ENCODE data around the gene SYNGR3. TPM values are rescaled to one million over a fixed set of nuclear protein-coding genes. Genes with fewer than 3 reads are reported as not detected.

The SYNGR3 gene
- total and polyA plus RNA-seq, 2 of the 13 experiments (the other 11 are each of a cell fraction or from before 2014, with no cell fraction given) = 0.97 to 5.7 TPM

DNA sequence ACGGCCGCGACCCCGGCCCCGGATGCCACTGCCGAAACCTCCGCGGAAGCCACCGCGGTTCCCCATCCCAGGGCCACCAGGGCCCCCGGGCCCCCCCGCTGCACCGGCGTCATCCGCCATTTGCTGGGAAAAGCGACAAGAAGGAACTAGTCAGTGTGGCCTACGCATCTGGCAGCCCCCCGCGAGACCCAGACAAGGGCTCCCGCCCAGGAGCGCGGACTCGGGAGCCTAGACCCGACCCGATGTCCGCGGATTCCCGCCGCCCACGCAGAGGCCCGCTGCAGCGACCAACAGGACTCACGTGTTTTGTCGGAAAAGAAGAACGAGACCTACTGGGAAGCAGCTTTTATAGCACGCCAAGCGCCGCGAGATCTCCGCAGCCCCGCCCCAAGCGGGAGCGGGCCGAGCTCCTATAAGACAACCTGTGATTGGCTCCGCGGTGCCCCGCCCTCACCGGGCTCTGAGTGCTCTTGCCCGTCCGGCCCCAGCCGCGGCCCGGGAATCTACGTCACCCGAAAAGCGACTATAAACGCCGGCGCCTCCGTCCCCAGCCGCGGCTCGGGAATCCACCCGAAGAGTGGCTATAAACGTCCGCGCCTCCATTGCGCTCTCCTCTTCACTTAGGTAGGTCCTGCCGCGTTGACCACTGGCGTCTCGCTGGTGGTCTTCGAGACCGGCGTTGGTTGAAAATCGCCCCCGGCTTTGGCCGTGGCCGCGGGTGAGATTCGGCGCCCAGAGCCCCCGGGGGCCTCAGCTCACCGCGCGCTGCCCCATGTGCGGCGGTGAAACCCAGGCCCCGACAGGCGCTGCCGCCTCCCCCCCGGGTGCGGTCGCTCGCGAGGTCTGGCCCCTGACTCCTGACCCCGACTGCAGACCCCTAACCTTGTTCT lies 25.0 kb upstream of the SYNGR3 start, which contains the start of gene RPS2 (continued):
- TF ChIP-seq ZNF562 (CRISPR knock-in tag; IDR thresholded peaks at IDR 0.05; ENCODE audit: borderline replicate concordance) (no peak), SETDB1 (CRISPR knock-in tag; IDR thresholded peaks at IDR 0.05; ENCODE audit: borderline replicate concordance) (no peak), PAWR (CRISPR knock-in tag; IDR thresholded peaks at IDR 0.05; ENCODE audit: borderline replicate concordance) (no peak), ZNF552 (CRISPR knock-in tag; IDR thresholded peaks at IDR 0.05; ENCODE audit: borderline replicate concordance) (no peak), BRCA1 (CRISPR knock-in tag; IDR thresholded peaks at IDR 0.05) (no peak), ZFY (CRISPR knock-in tag; IDR thresholded peaks at IDR 0.05) (peak; percentile 77), MIXL1 (CRISPR knock-in tag; IDR thresholded peaks at IDR 0.05) (no peak), ZNF720 (CRISPR knock-in tag; IDR thresholded peaks at IDR 0.05) (no peak), KLF6 (CRISPR knock-in tag; IDR thresholded peaks at IDR 0.05) (peak; percentile 91; the same call in 1 of the 2 replicates), NFATC3 (CRISPR knock-in tag; IDR thresholded peaks at IDR 0.05) (no peak), SMARCE1 (IDR thresholded peaks at IDR 0.05; ENCODE audit: borderline replicate concordance) (no peak), SAFB2 (CRISPR knock-in tag; IDR thresholded peaks at IDR 0.05; ENCODE audit: borderline replicate concordance, low read depth) (no peak; the same call in 1 of the 2 replicates), CTCF (CRISPR knock-in tag; IDR thresholded peaks at IDR 0.05) (peak; percentile 2; the same call in 1 of the 2 replicates), RNF2 (conservative IDR thresholded peaks at IDR 0.05; ENCODE audit: low read depth) (no peak), CCDC6 (CRISPR knock-in tag; IDR thresholded peaks at IDR 0.05) (0 out of 2 replicates have a peak, but pooled peaks have one; percentile 39), MIER2 (CRISPR knock-in tag; IDR thresholded peaks at IDR 0.05) (no peak), ZNF614 (CRISPR knock-in tag; IDR thresholded peaks at IDR 0.05; ENCODE audit: borderline replicate concordance) (peak; percentile 81; the same call in 1 of the 2 replicates), SP1 (IDR thresholded peaks at IDR 0.05) (no peak), SP1 (CRISPR knock-in tag; IDR thresholded peaks at IDR 0.05) (peak; percentile 87), NFE2 (CRISPR knock-in tag; IDR thresholded peaks at IDR 0.05) (no peak), HES4 (CRISPR knock-in tag; IDR thresholded peaks at IDR 0.05; ENCODE audit: borderline replicate concordance) (peak; percentile 81; the same call in 1 of the 2 replicates), ZNF12 (CRISPR knock-in tag; IDR thresholded peaks at IDR 0.05) (no peak), ZNF644 (CRISPR knock-in tag; IDR thresholded peaks at IDR 0.05; ENCODE audit: low read depth) (no peak)
- TF ChIP-seq, protein P1, sequence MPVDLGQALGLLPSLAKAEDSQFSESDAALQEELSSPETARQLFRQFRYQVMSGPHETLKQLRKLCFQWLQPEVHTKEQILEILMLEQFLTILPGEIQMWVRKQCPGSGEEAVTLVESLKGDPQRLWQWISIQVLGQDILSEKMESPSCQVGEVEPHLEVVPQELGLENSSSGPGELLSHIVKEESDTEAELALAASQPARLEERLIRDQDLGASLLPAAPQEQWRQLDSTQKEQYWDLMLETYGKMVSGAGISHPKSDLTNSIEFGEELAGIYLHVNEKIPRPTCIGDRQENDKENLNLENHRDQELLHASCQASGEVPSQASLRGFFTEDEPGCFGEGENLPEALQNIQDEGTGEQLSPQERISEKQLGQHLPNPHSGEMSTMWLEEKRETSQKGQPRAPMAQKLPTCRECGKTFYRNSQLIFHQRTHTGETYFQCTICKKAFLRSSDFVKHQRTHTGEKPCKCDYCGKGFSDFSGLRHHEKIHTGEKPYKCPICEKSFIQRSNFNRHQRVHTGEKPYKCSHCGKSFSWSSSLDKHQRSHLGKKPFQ (CRISPR knock-in tag; IDR thresholded peaks at IDR 0.05; ENCODE audit: insufficient replicate concordance) = peak; percentile 89
- TF ChIP-seq, protein P2, sequence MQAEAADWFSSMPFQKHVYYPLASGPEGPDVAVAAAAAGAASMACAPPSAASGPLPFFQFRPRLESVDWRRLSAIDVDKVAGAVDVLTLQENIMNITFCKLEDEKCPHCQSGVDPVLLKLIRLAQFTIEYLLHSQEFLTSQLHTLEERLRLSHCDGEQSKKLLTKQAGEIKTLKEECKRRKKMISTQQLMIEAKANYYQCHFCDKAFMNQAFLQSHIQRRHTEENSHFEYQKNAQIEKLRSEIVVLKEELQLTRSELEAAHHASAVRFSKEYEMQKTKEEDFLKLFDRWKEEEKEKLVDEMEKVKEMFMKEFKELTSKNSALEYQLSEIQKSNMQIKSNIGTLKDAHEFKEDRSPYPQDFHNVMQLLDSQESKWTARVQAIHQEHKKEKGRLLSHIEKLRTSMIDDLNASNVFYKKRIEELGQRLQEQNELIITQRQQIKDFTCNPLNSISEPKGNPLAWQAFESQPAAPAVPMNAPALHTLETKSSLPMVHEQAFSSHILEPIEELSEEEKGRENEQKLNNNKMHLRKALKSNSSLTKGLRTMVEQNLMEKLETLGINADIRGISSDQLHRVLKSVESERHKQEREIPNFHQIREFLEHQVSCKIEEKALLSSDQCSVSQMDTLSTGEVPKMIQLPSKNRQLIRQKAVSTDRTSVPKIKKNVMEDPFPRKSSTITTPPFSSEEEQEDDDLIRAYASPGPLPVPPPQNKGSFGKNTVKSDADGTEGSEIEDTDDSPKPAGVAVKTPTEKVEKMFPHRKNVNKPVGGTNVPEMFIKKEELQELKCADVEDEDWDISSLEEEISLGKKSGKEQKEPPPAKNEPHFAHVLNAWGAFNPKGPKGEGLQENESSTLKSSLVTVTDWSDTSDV (CRISPR knock-in tag; IDR thresholded peaks at IDR 0.05) = no peak

All from HepG2 (cell line).